GM12873 (cell line): ENCODE measurements around the gene FBXL3.
A peak's percentile ranks its signal among the peaks of the same experiment; 100 is the strongest.

Source experiments
- TF ChIP-seq, protein P1 (sequence below): IDR thresholded peaks from 2 replicates; pipeline ENCODE4 v1.5.1; 2012; ENCODE audit warnings: low read depth, mild to moderate bottlenecking, moderate library complexity, low read length, control low read depth; ENCODE audit not compliant: insufficient read depth; ENCODE audit errors: missing control alignments

The FBXL3 gene

DNA sequence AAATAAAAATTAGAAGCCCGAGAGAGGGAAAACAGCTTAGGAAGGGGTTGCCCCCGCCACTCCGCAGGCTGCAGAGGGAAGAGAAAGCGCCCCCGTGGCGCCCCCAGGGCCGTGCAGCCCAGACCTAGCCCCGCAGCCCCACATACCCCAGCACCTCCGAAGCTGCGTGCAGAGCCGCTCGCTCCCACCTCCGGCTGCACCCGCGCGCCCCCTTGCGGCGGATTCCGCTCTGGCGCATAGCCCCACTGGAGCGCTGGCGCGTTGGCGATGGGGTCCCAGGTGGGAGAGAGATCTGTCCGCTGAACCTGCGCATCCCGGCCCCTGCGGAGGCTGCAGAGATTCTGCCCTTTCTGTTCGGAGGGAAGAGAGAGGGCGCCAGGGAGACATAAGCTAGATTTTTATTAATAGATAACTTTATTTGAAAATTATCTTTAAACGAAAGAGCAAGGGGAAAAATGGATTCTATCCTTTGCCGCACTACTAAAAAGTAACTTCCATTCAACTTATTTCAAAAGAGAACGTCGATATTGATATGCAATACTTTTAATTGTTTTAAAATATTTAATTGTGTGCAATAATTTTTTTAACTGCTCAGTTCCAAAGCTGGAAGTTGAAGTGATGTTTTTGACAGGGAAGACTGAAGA lies 46.8 kb downstream of the FBXL3 start:
- TF ChIP-seq, protein P1, sequence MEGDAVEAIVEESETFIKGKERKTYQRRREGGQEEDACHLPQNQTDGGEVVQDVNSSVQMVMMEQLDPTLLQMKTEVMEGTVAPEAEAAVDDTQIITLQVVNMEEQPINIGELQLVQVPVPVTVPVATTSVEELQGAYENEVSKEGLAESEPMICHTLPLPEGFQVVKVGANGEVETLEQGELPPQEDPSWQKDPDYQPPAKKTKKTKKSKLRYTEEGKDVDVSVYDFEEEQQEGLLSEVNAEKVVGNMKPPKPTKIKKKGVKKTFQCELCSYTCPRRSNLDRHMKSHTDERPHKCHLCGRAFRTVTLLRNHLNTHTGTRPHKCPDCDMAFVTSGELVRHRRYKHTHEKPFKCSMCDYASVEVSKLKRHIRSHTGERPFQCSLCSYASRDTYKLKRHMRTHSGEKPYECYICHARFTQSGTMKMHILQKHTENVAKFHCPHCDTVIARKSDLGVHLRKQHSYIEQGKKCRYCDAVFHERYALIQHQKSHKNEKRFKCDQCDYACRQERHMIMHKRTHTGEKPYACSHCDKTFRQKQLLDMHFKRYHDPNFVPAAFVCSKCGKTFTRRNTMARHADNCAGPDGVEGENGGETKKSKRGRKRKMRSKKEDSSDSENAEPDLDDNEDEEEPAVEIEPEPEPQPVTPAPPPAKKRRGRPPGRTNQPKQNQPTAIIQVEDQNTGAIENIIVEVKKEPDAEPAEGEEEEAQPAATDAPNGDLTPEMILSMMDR = peak; percentile 97

DNA sequence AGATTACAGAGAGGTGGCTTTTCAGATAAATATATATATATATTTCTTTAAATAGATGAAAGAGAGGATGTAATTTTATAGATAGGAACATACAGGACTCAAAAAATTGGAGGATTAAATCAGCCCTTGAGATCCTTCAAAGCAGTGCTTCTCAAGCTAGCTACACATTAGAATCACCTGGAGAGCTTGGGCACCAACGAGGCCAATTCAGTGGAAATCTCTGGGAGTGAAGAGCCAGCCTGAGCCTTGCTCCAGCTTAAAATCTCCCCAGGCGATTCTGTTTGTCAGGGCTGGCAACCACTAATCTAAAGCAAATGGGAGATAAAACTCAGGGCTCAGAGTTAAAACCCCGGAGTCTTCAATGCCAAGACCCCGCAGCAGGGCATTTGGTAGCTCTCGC lies 50.0 kb downstream of the FBXL3 start:
- TF ChIP-seq, protein P1 = no peak

DNA sequence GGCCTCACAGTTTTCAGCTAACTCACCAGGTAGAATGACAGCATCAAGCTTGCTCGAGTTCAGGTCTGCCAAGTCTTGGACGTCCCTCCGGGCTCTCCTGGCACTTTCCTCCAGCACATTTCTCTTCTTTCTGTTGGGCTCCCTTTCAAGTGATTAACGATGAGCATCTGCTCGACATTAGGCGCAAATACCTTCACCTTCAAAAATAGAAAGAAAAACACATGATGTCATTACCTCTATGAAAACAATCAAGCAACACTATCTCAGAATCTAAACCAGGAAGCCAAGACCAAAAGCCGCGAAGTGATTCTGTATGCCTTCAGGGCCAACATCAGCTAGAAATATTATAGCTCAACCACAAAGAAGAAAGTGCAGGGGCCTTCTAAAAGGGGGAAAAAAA lies 50.5 kb downstream of the FBXL3 start:
- TF ChIP-seq, protein P1 = no peak

DNA sequence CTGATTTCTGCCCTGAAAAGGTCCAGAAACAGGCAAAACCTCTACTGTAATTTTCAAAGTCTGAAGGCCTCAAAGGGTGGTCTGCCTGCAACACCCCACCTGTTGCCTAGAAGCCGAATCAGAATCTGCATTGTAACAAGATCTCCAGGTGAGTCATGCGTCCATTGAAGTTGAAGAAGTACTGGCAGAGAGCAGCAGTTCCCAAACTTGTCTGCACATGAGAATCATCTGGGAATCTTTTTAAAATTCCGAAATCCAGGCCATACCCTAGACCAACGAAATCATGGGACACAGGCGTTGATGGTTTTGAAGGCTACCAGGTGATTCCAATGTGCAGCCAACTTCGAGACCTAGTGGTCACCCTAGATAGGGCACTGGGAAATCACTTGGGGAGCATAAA lies 51.1 kb downstream of the FBXL3 start:
- TF ChIP-seq, protein P1 = no peak

DNA sequence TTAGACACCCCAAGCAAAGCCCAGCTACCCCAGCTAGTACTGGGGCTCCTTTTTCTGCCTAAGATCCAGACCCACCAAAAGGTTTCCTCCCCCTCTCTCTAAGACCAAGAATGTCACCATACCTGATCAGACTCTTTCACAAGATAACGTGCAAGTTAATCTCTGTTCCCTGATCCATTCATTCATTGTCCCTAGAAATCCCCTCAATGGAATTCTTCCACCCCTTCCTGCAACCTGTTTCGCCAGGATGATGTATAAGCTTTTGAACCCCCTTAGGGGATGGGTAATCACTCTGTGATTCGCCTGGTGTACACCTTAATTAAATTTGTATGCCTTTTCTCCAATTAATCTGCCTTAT lies 52.4 kb downstream of the FBXL3 start:
- TF ChIP-seq, protein P1 = no peak

DNA sequence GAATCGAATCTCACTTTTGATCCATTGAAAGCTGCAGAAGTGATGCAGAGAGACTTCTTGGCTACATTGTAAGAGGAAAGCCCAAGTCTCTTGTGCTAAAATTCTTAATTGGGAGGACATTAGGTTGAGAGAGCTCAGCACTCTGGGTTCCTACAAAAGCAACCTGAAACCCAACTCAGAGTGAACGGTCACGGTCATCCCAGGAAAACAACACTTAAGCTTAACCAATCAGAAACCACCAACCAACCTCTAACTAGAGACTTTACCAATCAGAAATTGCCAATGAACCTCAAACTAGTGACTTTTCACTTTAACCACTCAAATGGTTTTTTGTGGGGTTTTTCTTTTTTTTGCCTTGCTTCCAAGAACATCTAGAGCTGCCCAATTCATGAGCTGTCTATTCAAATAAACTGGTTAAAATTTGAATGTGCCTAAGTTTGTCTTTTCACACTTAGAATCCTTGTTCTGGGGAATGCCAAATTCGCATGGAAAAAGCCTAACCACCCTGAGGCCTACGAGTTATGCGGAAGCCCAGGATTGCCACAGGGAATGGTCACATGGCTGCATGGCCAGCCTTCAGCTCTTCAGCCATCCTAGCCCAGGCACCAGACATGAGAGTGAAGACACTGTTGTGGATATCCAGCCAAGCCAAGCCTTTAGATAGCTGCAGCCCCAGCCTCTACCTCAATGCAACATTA lies 52.9 kb downstream of the FBXL3 start:
- TF ChIP-seq, protein P1 = no peak

DNA sequence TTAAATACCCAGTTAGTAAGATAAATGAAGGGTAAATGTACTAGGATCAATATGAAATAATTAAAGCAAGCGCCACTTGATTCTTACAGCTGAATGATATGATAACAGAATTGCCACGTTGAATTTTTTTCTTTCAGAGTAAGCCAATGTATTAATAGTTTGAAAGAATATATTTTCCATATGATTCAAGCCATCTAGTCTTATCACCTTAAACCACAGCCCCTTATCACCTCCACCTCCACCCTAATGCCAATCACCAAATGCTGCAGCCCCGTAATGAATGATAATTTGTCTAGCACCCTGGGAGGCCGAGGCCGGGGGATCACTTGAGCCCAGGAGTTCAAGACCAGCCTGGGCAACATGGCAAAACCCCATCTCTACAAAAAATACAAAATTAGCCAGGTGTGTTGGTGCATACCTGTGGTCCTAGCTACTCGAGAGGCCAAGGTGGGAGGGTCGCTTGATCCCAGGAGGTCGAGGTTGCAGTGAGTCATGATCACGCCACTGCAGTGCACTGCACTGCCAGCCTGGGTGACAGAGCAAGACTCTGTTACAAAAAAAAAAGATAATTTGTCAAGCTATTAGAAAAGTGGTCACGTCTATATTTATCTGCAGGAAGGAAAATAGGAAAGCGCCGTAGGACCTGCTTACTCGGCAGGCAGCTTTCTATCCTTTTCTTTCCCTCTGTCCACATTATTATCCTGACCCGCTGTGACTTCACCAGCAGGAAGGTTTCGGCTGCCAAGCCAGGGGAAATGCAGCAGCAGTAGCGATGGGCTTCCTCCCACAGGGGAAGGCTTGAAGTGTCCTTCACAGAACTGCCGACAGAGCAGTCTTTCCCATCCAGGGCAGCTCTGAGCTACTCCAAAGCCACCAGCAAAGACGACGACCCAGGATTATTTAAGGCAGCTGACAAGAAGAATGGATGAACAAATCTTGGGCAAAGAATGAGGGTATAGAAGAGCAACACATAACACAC lies 54.8 kb downstream of the FBXL3 start:
- TF ChIP-seq, protein P1 = no peak
